RWPE1 (cell line): ENCODE measurements around the gene RALGPS2.

ENCODE experiments used
- CTCF ChIA-PET: fragments of 350-600 bp; sonication (Branson Sonifier 250); formaldehyde crosslinking; extraction: SDS; loops from one replicate; lab custom pipeline; 2021; lab: Yijun Ruan, JAX
- POLR2A ChIA-PET: fragments of 400-600 bp; formaldehyde crosslinking; extraction: SDS; loops from one replicate; lab custom pipeline; 2020; ENCODE audit warnings: antibody characterized with exemption; ENCODE audit not compliant: low non-redundant PET; lab: Yijun Ruan, JAX
- DNase-seq: peaks from one replicate; pipeline ENCODE4 v3.0.0; 2012; ENCODE audit warnings: low spot score
- H3K27ac ChIP-seq: fragments of 450-650 bp; 2 replicates; pipeline ENCODE4 v1.5.1; 2017
- CTCF ChIP-seq: fragments of 450-650 bp; conservative IDR thresholded peaks from 2 replicates; pipeline ENCODE4 v1.5.1; 2017; ENCODE audit warnings: low read depth, mild to moderate bottlenecking

RALGPS2 gene

GRCh38 chr1:178939338-178940067, 214.5 kb downstream of the RALGPS2 start:
- no peak overlapping the region for H3K27ac ChIP-seq
- ChIA-PET CTCF (no interaction called here), POLR2A (no interaction called here)
- no peak for DNase-seq
- TF ChIP-seq CTCF, result no peak

GRCh38 chr1:178940068-178940765, 215.2 kb downstream of the RALGPS2 start:
- POLR2A ChIA-PET, result no interaction called here
- CTCF ChIA-PET, result interaction anchor here (0.6 kb wide), 1 partner anchor 172 kb away, joined by 3 read pairs; no protein-coding TSS in a partner anchor
- H3K27ac ChIP-seq, result no peak overlapping the region
- no peak for TF ChIP-seq CTCF
- no peak for DNase-seq

DNA sequence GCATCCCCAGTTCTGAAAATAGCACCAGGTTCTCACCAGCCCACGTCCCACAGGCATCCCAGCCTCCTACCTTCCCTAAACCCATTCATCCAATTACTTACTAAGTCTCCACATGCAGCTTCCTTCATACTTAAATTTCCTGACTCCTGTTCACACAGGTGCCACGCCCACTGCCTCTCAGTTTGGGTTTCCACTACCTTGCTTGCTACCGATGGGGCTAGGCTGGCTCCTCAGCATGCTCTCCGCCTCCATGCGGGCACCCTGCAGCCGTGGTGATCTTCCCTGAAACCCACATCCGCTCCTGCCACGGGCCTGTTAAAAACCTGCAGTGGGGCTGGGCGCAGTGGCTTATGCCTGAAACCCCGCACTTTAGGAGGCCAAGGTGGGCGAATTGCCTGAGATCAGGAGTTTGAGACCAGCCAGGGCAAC, 216.2 kb downstream of the RALGPS2 start:
- no peak for TF ChIP-seq CTCF
- no peak for DNase-seq
- POLR2A ChIA-PET, result no interaction called here
- H3K27ac ChIP-seq, result no peak overlapping the region
- CTCF ChIA-PET, result no interaction called here

- CTCF ChIA-PET, result no interaction called here
- no peak overlapping the region for H3K27ac ChIP-seq
- no peak for DNase-seq
- POLR2A ChIA-PET, result no interaction called here
- no peak for TF ChIP-seq CTCF
These were observed 216.8 kb downstream of the RALGPS2 start for GRCh38 chr1:178941849-178942248.

DNA sequence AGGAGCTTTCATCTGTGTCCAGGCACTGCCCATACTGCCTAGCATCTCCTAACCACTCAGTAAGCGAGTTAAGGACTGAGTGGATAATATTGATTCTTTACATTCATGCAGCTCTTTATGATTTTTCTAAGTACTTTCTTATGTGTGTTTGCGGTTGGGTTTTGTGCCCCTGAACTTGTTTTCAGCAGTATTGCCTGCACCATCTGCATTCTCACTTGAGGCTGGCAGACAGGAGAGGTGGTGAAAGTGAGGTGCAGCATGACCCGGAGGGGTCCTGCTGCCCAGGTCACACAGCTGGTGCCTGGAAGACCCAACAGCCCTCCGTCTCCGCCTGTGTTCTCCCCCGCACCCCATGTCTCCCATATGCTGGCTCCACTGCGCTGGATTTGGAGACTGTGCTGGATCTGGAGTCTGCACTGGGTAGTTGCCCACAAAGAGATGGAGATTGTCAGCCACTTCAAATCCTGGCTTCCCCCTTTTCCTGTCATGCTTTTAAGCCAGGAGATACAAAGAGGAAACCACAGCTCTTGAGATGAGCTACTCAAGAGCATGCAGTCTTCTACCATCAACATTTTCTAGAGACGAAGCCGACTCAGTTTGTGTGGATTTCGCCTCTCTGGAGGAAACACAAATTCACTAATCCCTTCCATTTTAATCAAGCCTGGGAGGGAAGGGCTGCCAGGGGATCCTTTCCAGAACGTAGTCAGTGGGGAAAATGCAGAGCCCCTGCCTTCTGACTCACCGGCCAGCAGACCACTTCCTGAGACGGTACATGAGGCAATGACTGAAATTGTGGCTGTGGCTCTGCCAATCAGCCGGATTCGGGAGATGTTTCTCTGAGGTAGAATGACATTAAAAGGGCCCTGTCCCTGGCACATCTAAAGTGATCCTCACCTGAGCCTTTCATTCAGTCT, 217.5 kb downstream of the RALGPS2 start:
- ChIA-PET POLR2A (no interaction called here), CTCF (interaction anchor here (0.7 kb wide), 1 partner anchor 35 kb away, joined by 3 read pairs; no protein-coding TSS in a partner anchor)
- no peak for TF ChIP-seq CTCF
- no peak overlapping the region for H3K27ac ChIP-seq
- no peak for DNase-seq

DNA sequence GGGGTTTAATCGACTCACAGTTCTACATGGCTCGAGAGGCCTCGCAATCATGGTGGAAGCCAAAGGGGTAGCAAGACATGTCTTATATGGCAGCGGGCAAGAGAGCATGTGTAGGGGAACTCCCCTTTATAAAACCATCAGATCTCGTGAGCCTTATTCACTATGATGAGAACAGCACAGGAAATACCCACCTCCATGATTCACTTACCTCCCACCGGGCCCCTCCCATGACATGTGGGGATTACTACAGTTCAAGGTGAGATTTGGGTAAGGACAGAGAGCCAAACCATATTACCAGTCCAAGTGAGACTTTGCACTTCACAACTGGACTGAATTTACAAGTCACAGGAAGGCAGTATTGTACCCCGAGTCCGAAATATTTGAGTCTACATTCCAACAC, 219.7 kb downstream of the RALGPS2 start:
- TF ChIP-seq CTCF, result no peak
- no peak overlapping the region for H3K27ac ChIP-seq
- CTCF ChIA-PET, result no interaction called here
- POLR2A ChIA-PET, result no interaction called here
- no peak for DNase-seq
